WTC11 (cell line): ENCODE measurements around the gene COPS4. TPM values are rescaled to one million over a fixed set of nuclear protein-coding genes. Genes with fewer than 3 reads are reported as not detected.

ENCODE experiments used
- ATAC-seq: fragments of 200-7000 bp; cut with Tn5 transposase; 2 replicates; pipeline ENCODE4 v1.10.0; 2021; ENCODE audit warnings: mild to moderate bottlenecking, moderate library complexity
- Bru-seq: library from RNA; stranded (reverse); fragments of 400-500 nt; gene quantifications from one replicate; lab custom pipeline; 2021; lab: Mats Ljungman, UMichigan
- CTCF ChIA-PET: fragments of 300-600 bp; sonication (Branson Sonifier 250); formaldehyde crosslinking; loops from one replicate; lab custom pipeline; 2021; ENCODE audit warnings: antibody characterized with exemption; lab: Charles Lee
- POLR2A ChIA-PET: fragments of 350-600 bp; sonication (Branson Sonifier 250); formaldehyde crosslinking; loops from one replicate; lab custom pipeline; 2021; ENCODE audit warnings: antibody characterized with exemption; lab: Charles Lee
- DNase-seq: peaks from one replicate; pipeline ENCODE4 v3.0.0; 2021; ENCODE audit warnings: low spot score
- H3K27ac Mint-ChIP-seq: 2 replicates; pipeline ENCODE4 v1.8.0; 2021; ENCODE audit warnings: mixed read lengths
- H3K27me3 Mint-ChIP-seq: 2 replicates; pipeline ENCODE4 v1.8.0; 2021; ENCODE audit warnings: low read depth, mild to moderate bottlenecking, moderate library complexity, mixed read lengths
- H3K36me3 Mint-ChIP-seq: 2 replicates; pipeline ENCODE4 v1.8.0; 2021; ENCODE audit warnings: mixed read lengths
- H3K4me1 Mint-ChIP-seq: 2 replicates; pipeline ENCODE4 v1.8.0; 2022; ENCODE audit warnings: mixed read lengths
- H3K4me3 Mint-ChIP-seq: 2 replicates; pipeline ENCODE4 v1.8.0; 2021; ENCODE audit warnings: mild to moderate bottlenecking, moderate library complexity, mixed read lengths
- H3K9me3 Mint-ChIP-seq: 2 replicates; pipeline ENCODE4 v1.8.0; 2021; ENCODE audit warnings: mixed read lengths
- CREM ChIP-seq: sonication (generic); formaldehyde crosslinking; IDR thresholded peaks from 2 replicates; pipeline ENCODE4 v1.8.1; 2022; ENCODE audit warnings: mild to moderate bottlenecking, missing genetic modification reagents, moderate library complexity
- ETV6 ChIP-seq: sonication (generic); formaldehyde crosslinking; IDR thresholded peaks from 2 replicates; pipeline ENCODE4 v1.8.1; 2022; ENCODE audit warnings: mild to moderate bottlenecking, missing genetic modification reagents
- FOXK1 ChIP-seq: sonication (generic); formaldehyde crosslinking; IDR thresholded peaks from 2 replicates; pipeline ENCODE4 v1.8.0; 2022; ENCODE audit warnings: mild to moderate bottlenecking, moderate library complexity, missing genetic modification reagents
- FOXP1 ChIP-seq: sonication (generic); formaldehyde crosslinking; IDR thresholded peaks from 2 replicates; pipeline ENCODE4 v1.8.0; 2022; ENCODE audit warnings: missing genetic modification reagents, mild to moderate bottlenecking, moderate library complexity, borderline replicate concordance
- JAZF1 ChIP-seq: fragments of 250-450 bp; sonication (Bioruptor Pico); IDR thresholded peaks from 2 replicates; pipeline ENCODE4 v1.9.0; 2021; ENCODE audit warnings: moderate library complexity, mild to moderate bottlenecking, inconsistent platforms
- NFYB ChIP-seq: sonication (generic); formaldehyde crosslinking; conservative IDR thresholded peaks from 2 replicates; pipeline ENCODE4 v1.8.0; 2022; ENCODE audit warnings: low read depth, missing genetic modification reagents
- NR3C1 ChIP-seq: sonication (generic); formaldehyde crosslinking; conservative IDR thresholded peaks from 2 replicates; pipeline ENCODE4 v1.8.1; 2023; ENCODE audit warnings: low read depth, mild to moderate bottlenecking, missing genetic modification reagents
- RELA ChIP-seq: sonication (generic); formaldehyde crosslinking; IDR thresholded peaks from 2 replicates; pipeline ENCODE4 v1.8.1; 2022; ENCODE audit warnings: missing genetic modification reagents, mild to moderate bottlenecking, borderline replicate concordance
- SMAD3 ChIP-seq: sonication (generic); formaldehyde crosslinking; IDR thresholded peaks from 2 replicates; pipeline ENCODE4 v1.8.0; 2022; ENCODE audit warnings: missing genetic modification reagents, mild to moderate bottlenecking, borderline replicate concordance
- SOX15 ChIP-seq: fragments of 250-450 bp; sonication (Bioruptor Pico); IDR thresholded peaks from 2 replicates; pipeline ENCODE4 v1.9.0; 2021; ENCODE audit warnings: mild to moderate bottlenecking
- SP1 ChIP-seq: sonication (generic); formaldehyde crosslinking; conservative IDR thresholded peaks from 2 replicates; pipeline ENCODE4 v1.8.1; 2022; ENCODE audit warnings: missing genetic modification reagents
- TP53 ChIP-seq: sonication (generic); formaldehyde crosslinking; IDR thresholded peaks from 2 replicates; pipeline ENCODE4 v1.8.1; 2023; ENCODE audit warnings: mild to moderate bottlenecking, missing genetic modification reagents
- ZNF138 ChIP-seq: sonication (generic); formaldehyde crosslinking; conservative IDR thresholded peaks from 2 replicates; pipeline ENCODE4 v1.8.1; 2022; ENCODE audit warnings: mild to moderate bottlenecking, moderate library complexity, missing genetic modification reagents
- ZNF671 ChIP-seq: fragments of 250-450 bp; sonication (Bioruptor Pico); IDR thresholded peaks from 2 replicates; pipeline ENCODE4 v1.8.0; 2021; ENCODE audit warnings: mild to moderate bottlenecking
- long read RNA-seq, 3 experiments: library from RNA in 1 of 3; library from capped mRNA in 1 of 3; library from polyadenylated mRNA in 1 of 3; unstranded in 2 of 3; stranded (forward) in 1 of 3; transcript quantifications; one replicate each; pipeline ENCODE4 v2.0.0, GENCODE V29; 2021
- total RNA-seq: library from RNA; stranded (reverse); gene quantifications from 3 replicates; pipeline ENCODE4 v1.2.3, GENCODE V29; 2021
- TF ChIP-seq, protein P1 (sequence below): sonication (generic); formaldehyde crosslinking; IDR thresholded peaks from 2 replicates; pipeline ENCODE4 v1.8.1; 2022; ENCODE audit warnings: mild to moderate bottlenecking, missing genetic modification reagents, moderate library complexity, borderline replicate concordance
- TF ChIP-seq, protein P2 (sequence below): sonication (generic); formaldehyde crosslinking; IDR thresholded peaks from 2 replicates; pipeline ENCODE4 v1.8.1; 2022; ENCODE audit warnings: mild to moderate bottlenecking, moderate library complexity, missing genetic modification reagents
- TF ChIP-seq, protein P3 (sequence below): sonication (generic); formaldehyde crosslinking; IDR thresholded peaks from 2 replicates; pipeline ENCODE4 v1.8.1; 2023; ENCODE audit warnings: mild to moderate bottlenecking, missing genetic modification reagents
- TF ChIP-seq, protein P4 (sequence below): fragments of 250-450 bp; sonication (Bioruptor Pico); conservative IDR thresholded peaks from 2 replicates; pipeline ENCODE4 v1.9.0; 2021; ENCODE audit warnings: mild to moderate bottlenecking
- TF ChIP-seq, protein P5 (sequence below): sonication (generic); formaldehyde crosslinking; conservative IDR thresholded peaks from 2 replicates; pipeline ENCODE4 v1.8.1; 2023; ENCODE audit warnings: mild to moderate bottlenecking, low read depth, missing genetic modification reagents, moderate library complexity
- TF ChIP-seq, protein P6 (sequence below): sonication (generic); formaldehyde crosslinking; IDR thresholded peaks from 2 replicates; pipeline ENCODE4 v1.8.0; 2023; ENCODE audit warnings: missing genetic modification reagents
- TF ChIP-seq, protein P7 (sequence below): sonication (generic); formaldehyde crosslinking; conservative IDR thresholded peaks from 2 replicates; pipeline ENCODE4 v1.8.1; 2022; ENCODE audit warnings: mild to moderate bottlenecking, missing genetic modification reagents
- TF ChIP-seq, protein P8 (sequence below): fragments of 200-600 bp; IDR thresholded peaks from 2 replicates; pipeline ENCODE4 v1.8.0; 2022; ENCODE audit warnings: antibody characterized with exemption

The COPS4 gene
- total RNA-seq (26.9 to 30.9 TPM (median 28.7 TPM) in 3 replicates), Bru-seq, nascent RNA (percentile 66 among the genes with signal in this experiment)
- long read RNA-seq, experiment 1, transcript COPS4-201 (10 exons, 1,744 nt): major isoform, 170 of 179 reads
- long read RNA-seq, experiment 1, partial matches to known transcripts: 2 of 179 reads
- long read RNA-seq, experiment 1, other reads (novel, unspliced or antisense): 2 of 179 reads
- long read RNA-seq, experiment 2, transcript COPS4-201 (10 exons, 1,744 nt): major isoform, 33 of 62 reads
- long read RNA-seq, experiment 2, partial matches to known transcripts: 19 of 62 reads
- long read RNA-seq, experiment 2, other reads (novel, unspliced or antisense): 7 of 62 reads
- long read RNA-seq, experiment 3, transcript COPS4-209 (11 exons, 1,695 nt): minor isoform, 5 of 208 reads
- long read RNA-seq, experiment 3, transcript COPS4-202 (11 exons, 1,702 nt): minor isoform, 6 of 208 reads
- long read RNA-seq, experiment 3, transcript COPS4-201 (10 exons, 1,744 nt): major isoform, 187 of 208 reads
- long read RNA-seq, experiment 3, partial matches to known transcripts: 4 of 208 reads
- long read RNA-seq, experiment 3, other reads (novel, unspliced or antisense): 6 of 208 reads

DNA sequence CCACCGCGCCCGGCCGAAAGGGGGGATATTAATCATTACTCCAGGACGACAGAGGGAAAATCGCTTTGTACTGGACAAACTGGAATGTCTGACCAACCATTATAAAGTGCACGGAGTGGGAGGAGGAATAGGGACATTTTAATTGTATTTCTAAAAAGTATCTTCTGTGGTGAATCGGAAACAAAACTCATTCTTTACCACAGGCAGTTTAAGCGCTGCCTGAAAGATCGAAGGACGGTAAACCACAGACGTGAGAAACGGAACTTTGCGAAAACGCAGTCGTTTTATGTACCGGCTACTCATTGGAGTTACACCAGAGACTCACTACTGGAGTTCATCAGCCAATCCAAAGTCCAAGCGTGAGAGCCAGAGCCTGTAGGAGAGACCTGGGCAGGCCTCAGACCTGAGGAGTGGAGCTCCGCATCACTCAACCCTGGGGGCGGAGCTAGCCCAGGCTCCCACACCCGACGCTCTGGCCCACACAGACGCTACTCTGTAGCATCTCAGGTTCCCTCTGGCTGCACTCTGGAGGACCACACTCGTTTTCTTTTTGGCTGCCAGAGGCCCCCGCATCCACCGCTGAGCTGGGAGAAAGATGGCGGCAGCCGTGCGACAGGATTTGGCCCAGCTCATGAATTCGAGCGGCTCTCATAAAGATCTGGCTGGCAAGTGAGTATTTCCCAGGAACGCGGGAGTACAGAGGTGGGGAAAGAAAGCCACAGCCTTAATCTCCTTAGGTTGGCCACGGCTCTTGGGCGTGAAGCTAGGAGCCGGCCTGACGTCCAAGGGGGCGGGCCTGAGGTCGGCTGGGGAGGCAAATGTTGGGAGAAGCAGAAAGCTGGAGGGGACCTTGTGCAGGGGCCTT is at the start of gene COPS4:
TSS of gene COPS4 (plus strand) at position 554 of the 865 bp plus-strand sequence. CDS start at position 596, 42 bp downstream.
- H3K36me3 Mint-ChIP-seq: no peaks in the 10 kb centered on the region
- CTCF ChIA-PET: interaction anchor here (0.6 to 1.4 kb wide), 16 partner anchors 10 to 250 kb away, joined by 3 to 14 read pairs (median 5); partner anchors contain the start of genes COQ2, LIN54 and THAP9
- TF ChIP-seq, protein P1, sequence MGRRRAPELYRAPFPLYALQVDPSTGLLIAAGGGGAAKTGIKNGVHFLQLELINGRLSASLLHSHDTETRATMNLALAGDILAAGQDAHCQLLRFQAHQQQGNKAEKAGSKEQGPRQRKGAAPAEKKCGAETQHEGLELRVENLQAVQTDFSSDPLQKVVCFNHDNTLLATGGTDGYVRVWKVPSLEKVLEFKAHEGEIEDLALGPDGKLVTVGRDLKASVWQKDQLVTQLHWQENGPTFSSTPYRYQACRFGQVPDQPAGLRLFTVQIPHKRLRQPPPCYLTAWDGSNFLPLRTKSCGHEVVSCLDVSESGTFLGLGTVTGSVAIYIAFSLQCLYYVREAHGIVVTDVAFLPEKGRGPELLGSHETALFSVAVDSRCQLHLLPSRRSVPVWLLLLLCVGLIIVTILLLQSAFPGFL (CRISPR knock-in tag): no peak
- TF ChIP-seq SP1 (peak; percentile 97), CREM (CRISPR knock-in tag) (no peak), NR3C1 (CRISPR knock-in tag) (no peak), NFYB (CRISPR knock-in tag) (peak; percentile 81), TP53 (CRISPR knock-in tag) (0 out of 2 replicates have a peak, but pooled peaks have one; percentile 39), ZNF671 (CRISPR knock-in tag) (no peak), RELA (CRISPR knock-in tag) (0 out of 2 replicates have a peak, but pooled peaks have one; percentile 42), FOXP1 (peak; percentile 33; the same call in 1 of the 2 replicates), ZNF138 (CRISPR knock-in tag) (no peak), SOX15 (CRISPR knock-in tag) (no peak), JAZF1 (no peak), ETV6 (CRISPR knock-in tag) (peak; percentile 86), SMAD3 (CRISPR knock-in tag) (no peak), FOXK1 (CRISPR knock-in tag) (peak; percentile 89)
- TF ChIP-seq, protein P2, sequence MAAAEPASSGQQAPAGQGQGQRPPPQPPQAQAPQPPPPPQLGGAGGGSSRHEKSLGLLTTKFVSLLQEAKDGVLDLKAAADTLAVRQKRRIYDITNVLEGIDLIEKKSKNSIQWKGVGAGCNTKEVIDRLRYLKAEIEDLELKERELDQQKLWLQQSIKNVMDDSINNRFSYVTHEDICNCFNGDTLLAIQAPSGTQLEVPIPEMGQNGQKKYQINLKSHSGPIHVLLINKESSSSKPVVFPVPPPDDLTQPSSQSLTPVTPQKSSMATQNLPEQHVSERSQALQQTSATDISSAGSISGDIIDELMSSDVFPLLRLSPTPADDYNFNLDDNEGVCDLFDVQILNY (CRISPR knock-in tag): no peak
- TF ChIP-seq, protein P3, sequence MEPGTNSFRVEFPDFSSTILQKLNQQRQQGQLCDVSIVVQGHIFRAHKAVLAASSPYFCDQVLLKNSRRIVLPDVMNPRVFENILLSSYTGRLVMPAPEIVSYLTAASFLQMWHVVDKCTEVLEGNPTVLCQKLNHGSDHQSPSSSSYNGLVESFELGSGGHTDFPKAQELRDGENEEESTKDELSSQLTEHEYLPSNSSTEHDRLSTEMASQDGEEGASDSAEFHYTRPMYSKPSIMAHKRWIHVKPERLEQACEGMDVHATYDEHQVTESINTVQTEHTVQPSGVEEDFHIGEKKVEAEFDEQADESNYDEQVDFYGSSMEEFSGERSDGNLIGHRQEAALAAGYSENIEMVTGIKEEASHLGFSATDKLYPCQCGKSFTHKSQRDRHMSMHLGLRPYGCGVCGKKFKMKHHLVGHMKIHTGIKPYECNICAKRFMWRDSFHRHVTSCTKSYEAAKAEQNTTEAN (CRISPR knock-in tag): peak; percentile 88; the same call in 1 of the 2 replicates
- TF ChIP-seq, protein P4, sequence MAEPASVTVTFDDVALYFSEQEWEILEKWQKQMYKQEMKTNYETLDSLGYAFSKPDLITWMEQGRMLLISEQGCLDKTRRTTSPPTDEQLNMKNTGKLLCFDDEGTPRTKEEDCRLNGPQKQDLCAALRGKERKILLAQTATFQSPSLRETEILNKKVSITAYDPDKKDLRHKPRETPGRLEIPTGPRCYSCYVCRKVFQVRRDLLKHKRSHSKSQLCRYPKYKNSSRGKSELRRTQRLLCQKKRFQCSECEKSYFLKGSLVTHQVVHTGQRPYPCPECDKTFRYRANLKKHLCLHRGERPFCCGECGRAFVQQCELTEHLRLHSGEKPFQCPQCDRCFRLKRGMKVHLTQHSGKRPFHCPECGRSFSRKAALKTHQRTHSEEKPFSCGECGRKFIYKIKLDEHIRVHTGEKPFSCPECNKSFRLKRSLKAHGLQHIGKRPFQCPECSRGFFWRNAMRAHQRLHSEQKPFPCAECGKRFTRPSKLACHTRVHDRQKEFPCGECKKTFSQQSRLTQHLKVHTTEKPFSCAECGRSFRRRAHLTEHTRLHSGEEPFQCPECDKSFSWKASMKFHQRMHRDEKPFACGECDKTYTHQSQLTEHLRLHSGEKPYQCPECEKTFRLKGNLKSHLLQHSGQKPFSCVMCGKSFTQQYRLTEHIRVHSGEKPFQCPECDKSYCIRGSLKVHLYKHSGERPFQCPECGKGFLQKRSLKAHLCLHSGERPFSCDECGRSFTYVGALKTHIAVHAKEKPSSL (CRISPR knock-in tag): no peak
- TF ChIP-seq, protein P5, sequence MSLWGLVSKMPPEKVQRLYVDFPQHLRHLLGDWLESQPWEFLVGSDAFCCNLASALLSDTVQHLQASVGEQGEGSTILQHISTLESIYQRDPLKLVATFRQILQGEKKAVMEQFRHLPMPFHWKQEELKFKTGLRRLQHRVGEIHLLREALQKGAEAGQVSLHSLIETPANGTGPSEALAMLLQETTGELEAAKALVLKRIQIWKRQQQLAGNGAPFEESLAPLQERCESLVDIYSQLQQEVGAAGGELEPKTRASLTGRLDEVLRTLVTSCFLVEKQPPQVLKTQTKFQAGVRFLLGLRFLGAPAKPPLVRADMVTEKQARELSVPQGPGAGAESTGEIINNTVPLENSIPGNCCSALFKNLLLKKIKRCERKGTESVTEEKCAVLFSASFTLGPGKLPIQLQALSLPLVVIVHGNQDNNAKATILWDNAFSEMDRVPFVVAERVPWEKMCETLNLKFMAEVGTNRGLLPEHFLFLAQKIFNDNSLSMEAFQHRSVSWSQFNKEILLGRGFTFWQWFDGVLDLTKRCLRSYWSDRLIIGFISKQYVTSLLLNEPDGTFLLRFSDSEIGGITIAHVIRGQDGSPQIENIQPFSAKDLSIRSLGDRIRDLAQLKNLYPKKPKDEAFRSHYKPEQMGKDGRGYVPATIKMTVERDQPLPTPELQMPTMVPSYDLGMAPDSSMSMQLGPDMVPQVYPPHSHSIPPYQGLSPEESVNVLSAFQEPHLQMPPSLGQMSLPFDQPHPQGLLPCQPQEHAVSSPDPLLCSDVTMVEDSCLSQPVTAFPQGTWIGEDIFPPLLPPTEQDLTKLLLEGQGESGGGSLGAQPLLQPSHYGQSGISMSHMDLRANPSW (CRISPR knock-in tag): no peak
- TF ChIP-seq, protein P6, sequence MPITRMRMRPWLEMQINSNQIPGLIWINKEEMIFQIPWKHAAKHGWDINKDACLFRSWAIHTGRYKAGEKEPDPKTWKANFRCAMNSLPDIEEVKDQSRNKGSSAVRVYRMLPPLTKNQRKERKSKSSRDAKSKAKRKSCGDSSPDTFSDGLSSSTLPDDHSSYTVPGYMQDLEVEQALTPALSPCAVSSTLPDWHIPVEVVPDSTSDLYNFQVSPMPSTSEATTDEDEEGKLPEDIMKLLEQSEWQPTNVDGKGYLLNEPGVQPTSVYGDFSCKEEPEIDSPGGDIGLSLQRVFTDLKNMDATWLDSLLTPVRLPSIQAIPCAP (CRISPR knock-in tag): no peak
- TF ChIP-seq, protein P7, sequence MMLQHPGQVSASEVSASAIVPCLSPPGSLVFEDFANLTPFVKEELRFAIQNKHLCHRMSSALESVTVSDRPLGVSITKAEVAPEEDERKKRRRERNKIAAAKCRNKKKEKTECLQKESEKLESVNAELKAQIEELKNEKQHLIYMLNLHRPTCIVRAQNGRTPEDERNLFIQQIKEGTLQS (CRISPR knock-in tag): no peak
- TF ChIP-seq, protein P8, sequence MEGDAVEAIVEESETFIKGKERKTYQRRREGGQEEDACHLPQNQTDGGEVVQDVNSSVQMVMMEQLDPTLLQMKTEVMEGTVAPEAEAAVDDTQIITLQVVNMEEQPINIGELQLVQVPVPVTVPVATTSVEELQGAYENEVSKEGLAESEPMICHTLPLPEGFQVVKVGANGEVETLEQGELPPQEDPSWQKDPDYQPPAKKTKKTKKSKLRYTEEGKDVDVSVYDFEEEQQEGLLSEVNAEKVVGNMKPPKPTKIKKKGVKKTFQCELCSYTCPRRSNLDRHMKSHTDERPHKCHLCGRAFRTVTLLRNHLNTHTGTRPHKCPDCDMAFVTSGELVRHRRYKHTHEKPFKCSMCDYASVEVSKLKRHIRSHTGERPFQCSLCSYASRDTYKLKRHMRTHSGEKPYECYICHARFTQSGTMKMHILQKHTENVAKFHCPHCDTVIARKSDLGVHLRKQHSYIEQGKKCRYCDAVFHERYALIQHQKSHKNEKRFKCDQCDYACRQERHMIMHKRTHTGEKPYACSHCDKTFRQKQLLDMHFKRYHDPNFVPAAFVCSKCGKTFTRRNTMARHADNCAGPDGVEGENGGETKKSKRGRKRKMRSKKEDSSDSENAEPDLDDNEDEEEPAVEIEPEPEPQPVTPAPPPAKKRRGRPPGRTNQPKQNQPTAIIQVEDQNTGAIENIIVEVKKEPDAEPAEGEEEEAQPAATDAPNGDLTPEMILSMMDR: no peak

More for the DNA sequence above, at the start of gene COPS4:
- H3K27ac Mint-ChIP-seq: peak within 1 kb of the TSS; percentile 100
- peaks cover 18% of the 10 kb centered on the region for H3K27me3 Mint-ChIP-seq
- H3K4me1 Mint-ChIP-seq: peaks cover 10% of the 10 kb centered on the region
- H3K9me3 Mint-ChIP-seq: no peaks in the 10 kb centered on the region
- POLR2A ChIA-PET: interaction anchor here (0.6 to 1.5 kb wide), 14 partner anchors 9 to 606 kb away, joined by 3 to 28 read pairs (median 4); partner anchors contain the start of genes COQ2 and THAP9
- DNase-seq: peak; percentile 95
- peak within 1 kb of the TSS; percentile 100 for H3K4me3 Mint-ChIP-seq
- ATAC-seq: peak; percentile 100
